HEK293 (cell line): ENCODE data around the gene TGFB1.
A peak's percentile ranks its signal among the peaks of the same experiment; 100 is the strongest.

Experiments
- CTCF ChIA-PET: fragments of 350-600 bp; formaldehyde crosslinking; extraction: SDS; loops from one replicate; lab custom pipeline; 2021; ENCODE audit warnings: antibody characterized with exemption; lab: Yijun Ruan, JAX
- POLR2A ChIA-PET: fragments of 300-600 bp; formaldehyde crosslinking; extraction: SDS; loops from one replicate; lab custom pipeline; 2020; ENCODE audit warnings: antibody characterized with exemption, inconsistent platforms; lab: Yijun Ruan, JAX
- H3K27ac ChIP-seq: fragments of 200-500 bp; sonication (Bioruptor generic); 2 replicates; pipeline ENCODE4 v1.5.1; 2014; ENCODE audit warnings: low read depth, low read length, control low read depth, inconsistent platforms; ENCODE audit errors: extremely low read depth
- H3K36me3 ChIP-seq, 2 experiments: fragments of 200-500 bp in 1 of 2; sonication (Bioruptor generic) in 1 of 2; 1 replicate in 1 of 2; 2 replicates in 1 of 2; pipeline ENCODE4 v1.5.1; 2014 to 2017; ENCODE audit warnings: inconsistent platforms in 2 of 2, low read length in 2 of 2; ENCODE audit not compliant: control insufficient read depth in 2 of 2, insufficient read depth in 1 of 2
- H3K4me1 ChIP-seq: fragments of 200-500 bp; sonication (Bioruptor generic); 2 replicates; pipeline ENCODE4 v1.5.1; 2014; ENCODE audit warnings: mild to moderate bottlenecking, low read length, inconsistent platforms; ENCODE audit not compliant: control insufficient read depth, insufficient read depth
- H3K4me3 ChIP-seq: 2 replicates; pipeline ENCODE4 v1.5.1; 2011; ENCODE audit warnings: low read depth, mild to moderate bottlenecking, control low read depth, low read length, moderate library complexity
- H3K9me3 ChIP-seq: fragments of 200-500 bp; sonication (Bioruptor generic); 2 replicates; pipeline ENCODE4 v1.5.1; 2014; ENCODE audit warnings: low read depth, low read length, inconsistent platforms; ENCODE audit not compliant: control insufficient read depth, insufficient read depth
- HOXA7 ChIP-seq: sonication (generic); formaldehyde crosslinking; IDR thresholded peaks from 2 replicates; pipeline ENCODE4 v1.8.1; 2022; ENCODE audit warnings: missing genetic modification reagents, borderline replicate concordance
- YY1 ChIP-seq: fragments of 450-650 bp; formaldehyde crosslinking; IDR thresholded peaks from 2 replicates; pipeline ENCODE4 v1.5.1; 2018; ENCODE audit warnings: missing biosample characterization, missing genetic modification characterization
- YY2 ChIP-seq: fragments of 450-650 bp; formaldehyde crosslinking; IDR thresholded peaks from 2 replicates; pipeline ENCODE4 v1.5.1; 2016; ENCODE audit warnings: missing biosample characterization, missing genetic modification characterization
- ZBTB10 ChIP-seq: fragments of 450-650 bp; formaldehyde crosslinking; IDR thresholded peaks from 2 replicates; pipeline ENCODE4 v1.5.1; 2016; ENCODE audit warnings: missing biosample characterization, missing genetic modification characterization
- ZBTB49 ChIP-seq: fragments of 450-650 bp; formaldehyde crosslinking; IDR thresholded peaks from 2 replicates; pipeline ENCODE4 v1.5.1; 2016; ENCODE audit warnings: missing biosample characterization, missing genetic modification characterization, low read depth
- ZFHX2 ChIP-seq: fragments of 450-650 bp; formaldehyde crosslinking; conservative IDR thresholded peaks from 2 replicates; pipeline ENCODE4 v1.5.1; 2016; ENCODE audit warnings: missing biosample characterization, missing genetic modification characterization
- ZNF202 ChIP-seq: fragments of 450-650 bp; formaldehyde crosslinking; IDR thresholded peaks from 2 replicates; pipeline ENCODE4 v1.5.1; 2016; ENCODE audit warnings: missing biosample characterization, missing genetic modification characterization, borderline replicate concordance
- ZNF266 ChIP-seq: fragments of 450-650 bp; formaldehyde crosslinking; IDR thresholded peaks from 2 replicates; pipeline ENCODE4 v1.5.1; 2016; ENCODE audit warnings: missing biosample characterization, missing genetic modification characterization, low read depth
- ZNF280C ChIP-seq: fragments of 450-650 bp; formaldehyde crosslinking; IDR thresholded peaks from 2 replicates; pipeline ENCODE4 v1.5.1; 2016; ENCODE audit warnings: missing biosample characterization, missing genetic modification characterization
- ZNF324 ChIP-seq: fragments of 450-650 bp; formaldehyde crosslinking; IDR thresholded peaks from 2 replicates; pipeline ENCODE4 v1.5.1; 2016; ENCODE audit warnings: missing biosample characterization, missing genetic modification characterization
- ZNF530 ChIP-seq: fragments of 450-650 bp; formaldehyde crosslinking; IDR thresholded peaks from 2 replicates; pipeline ENCODE4 v1.5.1; 2016; ENCODE audit warnings: low read depth, missing biosample characterization, missing genetic modification characterization
- ZNF561 ChIP-seq: fragments of 450-650 bp; IDR thresholded peaks from 2 replicates; pipeline ENCODE4 v1.5.1; 2018; ENCODE audit warnings: missing biosample characterization, missing genetic modification characterization, borderline replicate concordance
- ZNF629 ChIP-seq: fragments of 450-650 bp; formaldehyde crosslinking; IDR thresholded peaks from 2 replicates; pipeline ENCODE4 v1.5.1; 2017; ENCODE audit warnings: missing biosample characterization, missing genetic modification characterization
- ZNF660 ChIP-seq: fragments of 450-650 bp; IDR thresholded peaks from 2 replicates; pipeline ENCODE4 v1.5.1; 2018; ENCODE audit warnings: missing biosample characterization, mild to moderate bottlenecking, missing genetic modification characterization
- ZNF677 ChIP-seq: fragments of 450-650 bp; IDR thresholded peaks from 2 replicates; pipeline ENCODE4 v1.5.0; 2018; ENCODE audit warnings: missing biosample characterization, mild to moderate bottlenecking, missing genetic modification characterization, moderate library complexity
- ZNF707 ChIP-seq: fragments of 450-650 bp; formaldehyde crosslinking; IDR thresholded peaks from 2 replicates; pipeline ENCODE4 v1.5.1; 2016; ENCODE audit warnings: missing biosample characterization, missing genetic modification characterization
- ZNF776 ChIP-seq: fragments of 450-650 bp; formaldehyde crosslinking; IDR thresholded peaks from 2 replicates; pipeline ENCODE4 v1.5.0; 2017; ENCODE audit warnings: missing biosample characterization, missing genetic modification characterization, borderline replicate concordance
- ZSCAN4 ChIP-seq: fragments of 450-650 bp; formaldehyde crosslinking; IDR thresholded peaks from 2 replicates; pipeline ENCODE4 v1.5.1; 2017; ENCODE audit warnings: missing biosample characterization, missing genetic modification characterization
- ZXDB ChIP-seq: fragments of 450-650 bp; formaldehyde crosslinking; IDR thresholded peaks from 2 replicates; pipeline ENCODE4 v1.5.1; 2016; ENCODE audit warnings: missing biosample characterization, missing genetic modification characterization

The TGFB1 gene

GRCh38 chr19:41302624-41303351 is 50.9 kb downstream of the TGFB1 start:
- CTCF ChIA-PET = interaction anchor here (0.6 to 1.6 kb wide), 4 partner anchors 19 to 261 kb away, joined by 3 to 5 read pairs (median 4); no protein-coding TSS in a partner anchor
- no peaks in the 10 kb centered on the region for H3K4me1 ChIP-seq

GRCh38 chr19:41300555-41300954 is 53.2 kb downstream of the TGFB1 start:
- CTCF ChIA-PET = interaction anchor here (0.8 to 12.7 kb wide), 3 partner anchors 6 to 98 kb away, joined by 3 to 120 read pairs (median 3); no protein-coding TSS in a partner anchor
- Histone ChIP-seq H3K9me3 (no peaks in the 10 kb centered on the region), H3K4me1 (no peaks in the 10 kb centered on the region), H3K27ac (peak overlapping the region; percentile 52; the same call in 1 of the 2 replicates), H3K36me3 (peaks cover 97 to 100% of the 10 kb centered on the region in 2 experiments), H3K4me3 (no peak overlapping the region)
- no peak for TF ChIP-seq ZNF776 (tag by site-specific recombination)
- POLR2A ChIA-PET = no interaction called here

More at GRCh38 chr19:41302624-41303351, 50.9 kb downstream of the TGFB1 start:
- Histone ChIP-seq H3K27ac (peak overlapping the region; percentile 31; the same call in 1 of the 2 replicates), H3K36me3 (peaks cover 98 to 100% of the 10 kb centered on the region in 2 experiments), H3K4me3 (no peak overlapping the region), H3K9me3 (no peaks in the 10 kb centered on the region)
- POLR2A ChIA-PET = interaction anchor here (1.0 to 1.7 kb wide), 2 partner anchors 9 to 39 kb away, joined by 5 to 6 read pairs; no protein-coding TSS in a partner anchor
- TF ChIP-seq HOXA7 = no peak
- no peak for TF ChIP-seq ZNF629 (tag by site-specific recombination)
- no peak for TF ChIP-seq ZNF677 (tag by site-specific recombination)
- TF ChIP-seq ZNF280C = no peak
- TF ChIP-seq ZNF202 (tag by site-specific recombination) = no peak
- TF ChIP-seq ZFHX2 (tag by site-specific recombination) = no peak
- no peak for TF ChIP-seq ZNF707 (tag by site-specific recombination)
- TF ChIP-seq ZNF561 (tag by site-specific recombination) = no peak
- TF ChIP-seq ZNF266 = no peak
- TF ChIP-seq ZBTB49 (tag by site-specific recombination) = no peak
- TF ChIP-seq ZSCAN4 (tag by site-specific recombination) = no peak
- TF ChIP-seq ZXDB (tag by site-specific recombination) = no peak
- no peak for TF ChIP-seq ZNF324 (tag by site-specific recombination)
- no peak for TF ChIP-seq YY1 (tag by site-specific recombination)

GRCh38 chr19:41299755-41300089 is 54.0 kb downstream of the TGFB1 start:
- Histone ChIP-seq H3K4me1 (no peaks in the 10 kb centered on the region), H3K9me3 (no peaks in the 10 kb centered on the region), H3K4me3 (no peak overlapping the region), H3K36me3 (peaks cover 97 to 100% of the 10 kb centered on the region in 2 experiments), H3K27ac (peak overlapping the region; percentile 52; the same call in 1 of the 2 replicates)
- POLR2A ChIA-PET = no interaction called here
- CTCF ChIA-PET = interaction anchor here (1.7 to 12.7 kb wide), 3 partner anchors 7 to 665 kb away, joined by 4 to 120 read pairs (median 6); no protein-coding TSS in a partner anchor
- TF ChIP-seq ZBTB10 (peak; percentile 23; the same call in 1 of the 2 replicates), ZNF530 (tag by site-specific recombination) (no peak), ZNF660 (tag by site-specific recombination) (0 out of 2 replicates have a peak, but pooled peaks have one; percentile 21), YY2 (tag by site-specific recombination) (0 out of 2 replicates have a peak, but pooled peaks have one; percentile 19), ZBTB49 (tag by site-specific recombination) (peak; percentile 88)
